CD4-positive, alpha-beta T cell treated with Interleukin-10 for 1 hour (primary cell): ENCODE results near the gene OAS1.

Experiments used
- DNase-seq: peaks from one replicate; pipeline ENCODE4 v3.0.0-alpha.2; 2020

Gene OAS1

GRCh38 chr12:112906712-112907414 lies at the start of gene OAS1:
Gene OAS1, plus strand, starts transcription at chr12:112906962. Its CDS starts 78 bp downstream, at chr12:112907040.
- DNase-seq: peak; percentile 56

GRCh38 chr12:112859291-112859690 lies 47.5 kb upstream of the OAS1 start:
- DNase-seq: no peak

GRCh38 chr12:112860181-112860580 lies 46.6 kb upstream of the OAS1 start:
- no peak for DNase-seq

GRCh38 chr12:112861284-112861683 lies 45.5 kb upstream of the OAS1 start:
- no peak for DNase-seq

- DNase-seq: no peak
These were observed 44.0 kb upstream of the OAS1 start for GRCh38 chr12:112862636-112863290.

GRCh38 chr12:112868459-112869041 lies 38.2 kb upstream of the OAS1 start:
- no peak for DNase-seq

- DNase-seq: no peak
These were observed 37.7 kb upstream of the OAS1 start for GRCh38 chr12:112869091-112869490.

GRCh38 chr12:112869778-112870177 lies 37.0 kb upstream of the OAS1 start:
- no peak for DNase-seq

- DNase-seq: no peak
These were observed 36.3 kb upstream of the OAS1 start for GRCh38 chr12:112870267-112870980.

GRCh38 chr12:112875608-112876007 lies 31.2 kb upstream of the OAS1 start:
- no peak for DNase-seq

- DNase-seq: no peak
These were observed 30.3 kb upstream of the OAS1 start for GRCh38 chr12:112876506-112876905.

- no peak for DNase-seq
These were observed 29.8 kb upstream of the OAS1 start for GRCh38 chr12:112877006-112877405.

GRCh38 chr12:112878488-112878887 lies 28.3 kb upstream of the OAS1 start:
- DNase-seq: no peak

- no peak for DNase-seq
These were observed 27.5 kb upstream of the OAS1 start for GRCh38 chr12:112879191-112879705.

- no peak for DNase-seq
These were observed 25.2 kb upstream of the OAS1 start for GRCh38 chr12:112881602-112882001.

- no peak for DNase-seq
These were observed 21.5 kb upstream of the OAS1 start for GRCh38 chr12:112885236-112885635.

- no peak for DNase-seq
These were observed 19.2 kb upstream of the OAS1 start for GRCh38 chr12:112887550-112887949.

GRCh38 chr12:112891093-112892024 lies 15.4 kb upstream of the OAS1 start:
- DNase-seq: no peak

- DNase-seq: no peak
These were observed 13.9 kb upstream of the OAS1 start for GRCh38 chr12:112892856-112893255.

GRCh38 chr12:112894128-112894527 lies 12.6 kb upstream of the OAS1 start:
- DNase-seq: no peak

GRCh38 chr12:112898380-112898779 lies 8.4 kb upstream of the OAS1 start:
- no peak for DNase-seq
